A549 (cell line): ENCODE results near the gene NSD2. TPM values are rescaled to one million over a fixed set of nuclear protein-coding genes. Genes with fewer than 3 reads are reported as not detected.

Experiments
- ATAC-seq, 2 experiments: fragments of 200-7000 bp in 1 of 2; fragments of >200 bp in 1 of 2; cut with Nextera tagmentation in 1 of 2; cut with Tn5 transposase in 1 of 2; 3 replicates each; pipeline versions ENCODE4 v1.8.0 to v1.9.1; 2018 to 2020; ENCODE audit warnings: mild to moderate bottlenecking in 1 of 2, moderate library complexity in 1 of 2
- CTCF ChIA-PET: fragments of 300-600 bp; sonication (Branson Sonifier 250); formaldehyde crosslinking; extraction: SDS; loops from one replicate; lab custom pipeline; 2021; ENCODE audit warnings: antibody characterized with exemption, inconsistent platforms; lab: Yijun Ruan, JAX
- POLR2A ChIA-PET: fragments of 350-600 bp; formaldehyde crosslinking; extraction: SDS; loops from one replicate; lab custom pipeline; 2021; ENCODE audit warnings: antibody characterized with exemption, inconsistent platforms; lab: Yijun Ruan, JAX
- DNase-seq, 2 experiments: peaks; one replicate each; pipeline versions ENCODE4 v3.0.0 to v3.0.0-alpha.2; 2011 to 2016; ENCODE audit warnings: low read depth in 1 of 2, low spot score in 1 of 2
- FAIRE-seq: peaks from 2 replicates; lab custom pipeline; 2011; peaks lifted over from hg19 to GRCh38; lab: Jason Lieb, UNC
- H3K27ac ChIP-seq, 2 experiments: fragments of >200 bp; sonication (Bioruptor Twin); formaldehyde crosslinking; 3 replicates each; pipeline ENCODE4 v1.5.1; 2016 to 2017
- H3K4me1 ChIP-seq: fragments of >200 bp; sonication (Bioruptor Twin); formaldehyde crosslinking; 3 replicates; pipeline ENCODE4 v1.6.1; 2016
- H3K4me2 ChIP-seq: fragments of >200 bp; sonication (Bioruptor Twin); formaldehyde crosslinking; 3 replicates; pipeline ENCODE4 v1.6.1; 2016
- H3K4me3 ChIP-seq: fragments of >200 bp; sonication (Bioruptor Twin); formaldehyde crosslinking; 3 replicates; pipeline ENCODE4 v1.5.1; 2016
- H3K9me3 ChIP-seq: fragments of >200 bp; sonication (Bioruptor Twin); formaldehyde crosslinking; 3 replicates; pipeline ENCODE4 v1.6.1; 2016
- CBX2 ChIP-seq: fragments of 200-600 bp; sonication (generic); IDR thresholded peaks from 2 replicates; pipeline ENCODE4 v1.6.1; 2016; ENCODE audit warnings: low read depth, mild to moderate bottlenecking, borderline replicate concordance
- CHD2 ChIP-seq: fragments of 150-350 bp; IDR thresholded peaks from 2 replicates; pipeline ENCODE4 v1.6.1; 2014; ENCODE audit warnings: low read length; ENCODE audit not compliant: partially characterized antibody
- CHD4 ChIP-seq: fragments of 200-600 bp; sonication (generic); IDR thresholded peaks from 2 replicates; pipeline ENCODE4 v1.6.1; 2016; ENCODE audit warnings: antibody characterized with exemption, mild to moderate bottlenecking, borderline replicate concordance
- EHMT2 ChIP-seq: fragments of 200-600 bp; sonication (generic); IDR thresholded peaks from 2 replicates; pipeline ENCODE4 v1.6.1; 2016; ENCODE audit warnings: antibody characterized with exemption, low read depth, mild to moderate bottlenecking, moderate library complexity
- ELK1 ChIP-seq: fragments of 150-350 bp; IDR thresholded peaks from 2 replicates; pipeline ENCODE4 v1.6.1; 2014; ENCODE audit warnings: low read depth, mild to moderate bottlenecking, low read length
- FOSB ChIP-seq: fragments of 250-450 bp; sonication (Bioruptor Pico); IDR thresholded peaks from 2 replicates; pipeline ENCODE4 v1.5.0; 2020; ENCODE audit warnings: mild to moderate bottlenecking, moderate library complexity
- GATA3 ChIP-seq: IDR thresholded peaks from 2 replicates; pipeline ENCODE4 v1.6.1; 2012; ENCODE audit warnings: borderline replicate concordance
- HDAC2 ChIP-seq: fragments of 200-600 bp; sonication (generic); IDR thresholded peaks from 2 replicates; pipeline ENCODE4 v1.6.1; 2016
- HOXA7 ChIP-seq: fragments of 250-450 bp; sonication (Bioruptor Pico); IDR thresholded peaks from 2 replicates; pipeline ENCODE4 v1.5.0; 2020; ENCODE audit warnings: mild to moderate bottlenecking, moderate library complexity
- HOXB13 ChIP-seq: fragments of 250-450 bp; sonication (Bioruptor Pico); IDR thresholded peaks from 2 replicates; pipeline ENCODE4 v1.5.0; 2020; ENCODE audit warnings: low read depth, mild to moderate bottlenecking, moderate library complexity
- HOXB5 ChIP-seq: fragments of 250-450 bp; sonication (Bioruptor Pico); IDR thresholded peaks from 2 replicates; pipeline ENCODE4 v1.5.0; 2020; ENCODE audit warnings: mild to moderate bottlenecking, moderate library complexity
- NR3C1 ChIP-seq: fragments of >200 bp; sonication (Bioruptor Twin); formaldehyde crosslinking; IDR thresholded peaks from 3 replicates; pipeline ENCODE4 v1.6.1; 2017
- PHF8 ChIP-seq: fragments of 200-600 bp; sonication (generic); IDR thresholded peaks from 2 replicates; pipeline ENCODE4 v1.6.1; 2016; ENCODE audit warnings: low read depth, mild to moderate bottlenecking, antibody characterized with exemption, moderate library complexity, borderline replicate concordance
- RAD21 ChIP-seq, 2 experiments: fragments of >200 bp in 1 of 2; sonication (Bioruptor Twin) in 1 of 2; formaldehyde crosslinking in 1 of 2; IDR thresholded peaks in 1 of 2; conservative IDR thresholded peaks in 1 of 2; 2 replicates in 1 of 2; 3 replicates in 1 of 2; pipeline ENCODE4 v1.6.1; 2012 to 2018; ENCODE audit warnings: inconsistent platforms in 1 of 2
- RARB ChIP-seq: fragments of 250-450 bp; sonication (Bioruptor Pico); IDR thresholded peaks from 2 replicates; pipeline ENCODE4 v1.8.0; 2021; ENCODE audit warnings: mild to moderate bottlenecking, moderate library complexity
- RNF2 ChIP-seq: fragments of 200-600 bp; sonication (generic); IDR thresholded peaks from 2 replicates; pipeline ENCODE4 v1.6.1; 2016; ENCODE audit warnings: low read depth, mild to moderate bottlenecking, antibody characterized with exemption, moderate library complexity, borderline replicate concordance
- SMC3 ChIP-seq: fragments of >200 bp; sonication (Bioruptor Twin); formaldehyde crosslinking; IDR thresholded peaks from 3 replicates; pipeline ENCODE4 v1.6.1; 2018; ENCODE audit warnings: inconsistent platforms
- ZFP36 ChIP-seq: fragments of 450-650 bp; IDR thresholded peaks from 2 replicates; pipeline ENCODE4 v1.6.1; 2014; ENCODE audit warnings: borderline replicate concordance; ENCODE audit not compliant: partially characterized antibody
- ZNF302 ChIP-seq: fragments of 250-450 bp; sonication (Bioruptor Pico); IDR thresholded peaks from 2 replicates; pipeline ENCODE4 v1.9.0; 2021; ENCODE audit warnings: inconsistent platforms, mild to moderate bottlenecking, moderate library complexity
- WGBS: methylation state at CpG from one replicate; pipeline ENCODE4 v1.1.6; 2017; ENCODE audit errors: missing lambda C conversion rate; 5-methylcytosine and 5-hydroxymethylcytosine counted together
- polyA plus RNA-seq, 4 experiments: library from polyadenylated mRNA; depleted of rRNA in 3 of 4; stranded (reverse); fragments of >200 nt; fragmentation: RNase III in 1 of 4; extraction: RNeasy Plus Mini Kit Qiagen cat#74134 plus additional on column Dnase treatment in 1 of 4; gene quantifications; 2 replicates in 3 of 4; 3 replicates in 1 of 4; pipeline ENCODE4 v1.2.3, GENCODE V29; 2011 to 2017
- TF ChIP-seq, protein P1 (sequence below): IDR thresholded peaks from 2 replicates; pipeline ENCODE4 v1.6.1; 2012

NSD2 gene
- polyA plus RNA-seq, 2 of the 4 experiments (the other 2 are of a cell fraction), result 43.8 to 49.3 TPM

DNA sequence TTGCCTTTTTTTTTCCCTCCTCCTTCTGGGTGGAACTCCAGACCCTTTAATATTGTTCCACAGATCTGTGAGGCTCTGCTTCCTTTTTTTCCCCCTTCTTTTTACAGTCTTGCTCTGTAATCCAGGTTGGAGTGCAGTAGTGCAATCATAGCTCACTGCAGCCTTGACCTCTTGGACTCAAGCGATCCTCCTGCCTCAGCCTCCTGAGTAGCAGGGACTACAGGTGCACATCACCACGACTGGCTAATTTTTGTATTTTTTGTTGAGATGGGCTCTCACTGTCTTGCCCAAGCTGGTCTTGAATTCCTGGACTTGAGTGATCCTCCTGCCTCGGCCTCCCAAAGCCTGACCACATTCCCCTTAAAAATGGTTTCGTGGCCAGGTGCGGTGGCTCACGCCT is 26.8 kb downstream of the NSD2 start:
- CTCF ChIA-PET, result interaction anchor here (0.9 to 10.1 kb wide), 7 partner anchors 12 to 94 kb away, joined by 4 to 65 read pairs (median 10); no protein-coding TSS in a partner anchor
- Histone ChIP-seq H3K4me2 (no peak overlapping the region), H3K4me1 (peaks cover 8% of the 10 kb centered on the region; the same call in 2 of the 3 replicates), H3K9me3 (no peaks in the 10 kb centered on the region), H3K27ac (no peak overlapping the region), H3K4me3 (no peak overlapping the region)
- no peak for ATAC-seq
- TF ChIP-seq RAD21 (conservative IDR thresholded peaks at IDR 0.05 in 1 of 2, IDR thresholded peaks at IDR 0.05 in 1 of 2), result no peak
- TF ChIP-seq, protein P1, sequence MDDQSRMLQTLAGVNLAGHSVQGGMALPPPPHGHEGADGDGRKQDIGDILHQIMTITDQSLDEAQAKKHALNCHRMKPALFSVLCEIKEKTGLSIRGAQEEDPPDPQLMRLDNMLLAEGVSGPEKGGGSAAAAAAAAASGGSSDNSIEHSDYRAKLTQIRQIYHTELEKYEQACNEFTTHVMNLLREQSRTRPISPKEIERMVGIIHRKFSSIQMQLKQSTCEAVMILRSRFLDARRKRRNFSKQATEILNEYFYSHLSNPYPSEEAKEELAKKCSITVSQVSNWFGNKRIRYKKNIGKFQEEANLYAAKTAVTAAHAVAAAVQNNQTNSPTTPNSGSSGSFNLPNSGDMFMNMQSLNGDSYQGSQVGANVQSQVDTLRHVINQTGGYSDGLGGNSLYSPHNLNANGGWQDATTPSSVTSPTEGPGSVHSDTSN, result no peak
- TF ChIP-seq CBX2, result no peak
- TF ChIP-seq ELK1, result no peak
- TF ChIP-seq CHD4, result no peak
- TF ChIP-seq HOXB5 (CRISPR knock-in tag), result no peak
- TF ChIP-seq SMC3, result no peak
- TF ChIP-seq HOXB13, result no peak
- no peak for TF ChIP-seq NR3C1
- TF ChIP-seq ZFP36, result no peak
- no peak for FAIRE-seq
- no peak for DNase-seq
- WGBS, result 96% methylated on average over 4 of the region's 6 CpGs
- POLR2A ChIA-PET, result no interaction called here

GRCh38 chr4:1898681-1899080 is 27.5 kb downstream of the NSD2 start:
- no peak for FAIRE-seq
- POLR2A ChIA-PET, result interaction anchor here (0.6 kb wide), 1 partner anchor 23 kb away, joined by 3 read pairs; no protein-coding TSS in a partner anchor
- TF ChIP-seq GATA3 (no peak), EHMT2 (no peak), PHF8 (no peak), RNF2 (no peak), HDAC2 (no peak), ELK1 (no peak), HOXB5 (CRISPR knock-in tag) (no peak), ZNF302 (no peak), HOXA7 (CRISPR knock-in tag) (no peak), RARB (CRISPR knock-in tag) (no peak), CHD2 (no peak), FOSB (no peak)
- TF ChIP-seq, all 56 proteins: peak for 0
- no peak for DNase-seq
- CTCF ChIA-PET, result interaction anchor here (0.7 to 10.1 kb wide), 27 partner anchors 8 to 551 kb away, joined by 3 to 65 read pairs (median 5); partner anchors contain the start of gene NSD2
- Histone ChIP-seq H3K4me1 (peaks cover 8% of the 10 kb centered on the region; the same call in 2 of the 3 replicates), H3K4me2 (peak overlapping the region; percentile 54; the same call in 2 of the 3 replicates), H3K27ac (no peak overlapping the region), H3K4me3 (no peak overlapping the region), H3K9me3 (no peaks in the 10 kb centered on the region)
- WGBS, result 78% methylated on average over 1 of the region's 1 CpG
- ATAC-seq, result peak; percentile 34 to 41; a peak in 3 of 6 replicates
